Body of pancreas (tissue), 4 donors: Measurements from ENCODE around the gene CRIP1. TPM values are rescaled to one million over a fixed set of nuclear protein-coding genes. Genes with fewer than 3 reads are reported as not detected.
A peak's percentile ranks its signal among the peaks of the same experiment; 100 is the strongest.

Source experiments
- ATAC-seq: fragments of 150-250 bp; one replicate; pipeline ENCODE4 v1.9.1; 2016
- DNase-seq, 4 donors: peaks; one replicate each; pipeline ENCODE4 v3.0.0-alpha.2; 2019
- H3K27ac ChIP-seq, 4 donors: fragments of 200-600 bp; sonication (generic); 1 replicate in 3 of 4; 2 replicates in 1 of 4; pipeline versions ENCODE4 v1.5.1 to v1.6.1; 2016 to 2019; ENCODE audit warnings: mild to moderate bottlenecking in 1 of 4, mixed read lengths in 1 of 4, moderate library complexity in 1 of 4
- H3K27me3 ChIP-seq, 2 donors: fragments of 200-600 bp; sonication (generic); one replicate each; pipeline ENCODE4 v1.6.0; 2016; ENCODE audit warnings: mild to moderate bottlenecking in 1 of 2
- H3K36me3 ChIP-seq, 2 donors: fragments of 200-600 bp; sonication (generic); replicated peaks in 1 of 2; 2 replicates each; pipeline ENCODE4 v1.5.1; 2016; ENCODE audit warnings: low read depth in 2 of 2; ENCODE audit not compliant: insufficient read depth in 1 of 2
- H3K4me1 ChIP-seq: fragments of 200-600 bp; sonication (generic); one replicate; pipeline ENCODE4 v1.6.0; 2016
- H3K4me3 ChIP-seq, 2 donors: fragments of 200-600 bp; sonication (generic); 1 replicate in 1 of 2; 2 replicates in 1 of 2; pipeline ENCODE4 v1.5.1; 2016 to 2019
- H3K9me3 ChIP-seq, 3 donors: fragments of 200-600 bp; sonication (generic); 1 replicate in 2 of 3; 2 replicates in 1 of 3; pipeline ENCODE4 v1.5.1; 2016
- CTCF ChIP-seq, 7 experiments: fragments of 450-650 bp in 4 of 7; fragments of 200-600 bp in 3 of 7; sonication (generic) in 3 of 7; IDR thresholded peaks; one replicate each; pipeline ENCODE4 v1.5.1; 2016 to 2019; ENCODE audit warnings: antibody characterized with exemption in 7 of 7
- POLR2A ChIP-seq, 3 donors: fragments of 450-650 bp; IDR thresholded peaks; one replicate each; pipeline ENCODE4 v1.6.1; 2016; ENCODE audit warnings: antibody characterized with exemption in 3 of 3, mild to moderate bottlenecking in 2 of 3
- WGBS, 2 donors: methylation state at CpG; one replicate each; pipeline ENCODE4 v1.1.5; 2017; 5-methylcytosine and 5-hydroxymethylcytosine counted together
- intact Hi-C: fragments of 100-400 bp; cut with DNase I; formaldehyde crosslinking; loops from one replicate; pipeline ENCODE4 v1.15.1; 2023
- total RNA-seq, 2 donors: library from RNA; depleted of rRNA; stranded (reverse); fragments of >200 nt; gene quantifications; one replicate each; pipeline ENCODE4 v1.1.0, GENCODE V29; 2016

CRIP1 gene
- 1 to 10 TPM; 2.6 to 5.4 TPM for total RNA-seq

GRCh38 chr14:105486163-105486973 is at the start of gene CRIP1:
Gene CRIP1, plus strand, starts transcription at chr14:105486886. Its CDS starts 374 bp downstream, at chr14:105487260.
- intact Hi-C loops, result loop anchor here (5.0 kb wide), 1 partner anchor 119 kb away; no protein-coding TSS in a partner anchor
- Histone ChIP-seq H3K27me3 (peaks cover 0 to 18% of the 10 kb centered on the region in 2 donors), H3K4me1 (peaks cover 74% of the 10 kb centered on the region), H3K36me3 (no peaks in the 10 kb centered on the region), H3K27ac (peak within 1 kb of the TSS in 2 of 4 donors; percentile 20 to 49), H3K4me3 (no peak within 1 kb of the TSS), H3K9me3 (no peaks in the 10 kb centered on the region)
- WGBS, 2 donors, result 7% methylated on average over 56 of the region's 56 CpGs; no CpG with 5 or more reads in 1 of the 2 donors
- TF ChIP-seq POLR2A (IDR thresholded peaks at IDR 0.05) (no peak), CTCF (IDR thresholded peaks at IDR 0.05) (no peak)
- ATAC-seq (no peak), DNase-seq (no peak)

- Histone ChIP-seq H3K4me3 (no peak overlapping the region), H3K36me3 (no peaks in the 10 kb centered on the region), H3K27ac (no peak overlapping the region), H3K4me1 (no peaks in the 10 kb centered on the region), H3K9me3 (no peaks in the 10 kb centered on the region), H3K27me3 (no peaks in the 10 kb centered on the region)
- no peak for ATAC-seq
- TF ChIP-seq CTCF (IDR thresholded peaks at IDR 0.05) (no peak), POLR2A (IDR thresholded peaks at IDR 0.05) (no peak)
- no peak for DNase-seq
- intact Hi-C loops, result no loop called here
- WGBS, 2 donors, result 87 to 95% methylated on average over 9 to 12 of the region's 31 CpGs
Observed at GRCh38 chr14:105436891-105437722, 49.6 kb upstream of the CRIP1 start.

GRCh38 chr14:105437723-105438500 is 48.8 kb upstream of the CRIP1 start:
- WGBS, 2 donors, result 94 to 100% methylated on average over 2 to 17 of the region's 18 CpGs
- Histone ChIP-seq H3K36me3 (no peaks in the 10 kb centered on the region), H3K27me3 (no peaks in the 10 kb centered on the region), H3K4me3 (no peak overlapping the region), H3K9me3 (no peaks in the 10 kb centered on the region), H3K4me1 (no peaks in the 10 kb centered on the region), H3K27ac (no peak overlapping the region)
- intact Hi-C loops, result no loop called here
- DNase-seq, result no peak
- no peak for ATAC-seq
- TF ChIP-seq CTCF (IDR thresholded peaks at IDR 0.05), result no peak
- no peak for TF ChIP-seq POLR2A (IDR thresholded peaks at IDR 0.05)

GRCh38 chr14:105439179-105439578 is 47.5 kb upstream of the CRIP1 start:
- whole genome bisulfite sequencing, 2 donors, result 89 to 97% methylated on average over 5 to 9 of the region's 11 CpGs
- Histone ChIP-seq H3K9me3 (no peaks in the 10 kb centered on the region), H3K27ac (no peak overlapping the region), H3K4me1 (no peaks in the 10 kb centered on the region), H3K27me3 (no peaks in the 10 kb centered on the region), H3K4me3 (no peak overlapping the region), H3K36me3 (no peaks in the 10 kb centered on the region)
- TF ChIP-seq POLR2A (IDR thresholded peaks at IDR 0.05), result no peak
- DNase-seq, result no peak
- intact Hi-C loops, result no loop called here
- ATAC-seq, result no peak
